Adrenal gland (tissue), 12 donors: ENCODE results near the gene CRACR2A. TPM values are rescaled to one million over a fixed set of nuclear protein-coding genes. Genes with fewer than 3 reads are reported as not detected.

Experiments
- DNase-seq, 7 donors: peaks; one replicate each; pipeline ENCODE4 v3.0.0-alpha.2; 2019 to 2020
- H3K27ac ChIP-seq, 5 donors: fragments of 200-600 bp; sonication (generic) in 4 of 5; 1 replicate in 3 of 5; 2 replicates in 2 of 5; pipeline versions ENCODE4 v1.5.1 to v1.8.0; 2016 to 2020; ENCODE audit warnings: mild to moderate bottlenecking in 1 of 5
- H3K27me3 ChIP-seq: fragments of 200-600 bp; 2 replicates; pipeline ENCODE4 v1.8.0; 2021
- H3K36me3 ChIP-seq, 2 donors: fragments of 200-600 bp; replicated peaks in 1 of 2; 1 replicate in 1 of 2; 2 replicates in 1 of 2; pipeline versions ENCODE4 v1.5.1 to v1.8.0; 2018 to 2022
- H3K4me1 ChIP-seq, 2 donors: fragments of 200-600 bp; replicated peaks in 1 of 2; 1 replicate in 1 of 2; 2 replicates in 1 of 2; pipeline versions ENCODE4 v1.5.1 to v1.8.0; 2018 to 2021
- H3K4me3 ChIP-seq, 4 donors: fragments of 200-600 bp; sonication (generic) in 3 of 4; one replicate each; pipeline ENCODE4 v1.5.1; 2016 to 2018
- H3K9me3 ChIP-seq, 3 donors: fragments of 200-600 bp; sonication (generic) in 1 of 3; replicated peaks in 1 of 3; 1 replicate in 2 of 3; 2 replicates in 1 of 3; pipeline versions ENCODE4 v1.5.1 to v1.8.0; 2016 to 2021
- POLR2A ChIP-seq, 2 donors: fragments of 450-650 bp; IDR thresholded peaks; one replicate each; pipeline ENCODE4 v1.6.1; 2017; ENCODE audit warnings: antibody characterized with exemption in 2 of 2, mild to moderate bottlenecking in 2 of 2, moderate library complexity in 1 of 2
- WGBS, 4 donors: extraction: QIAGEN DNeasy Blood & Tissue Kit in 2 of 4; methylation state at CpG; one replicate each; pipeline versions ENCODE4 v1.1.5 to v1.1.7; 2013 to 2017; 5-methylcytosine and 5-hydroxymethylcytosine counted together
- intact Hi-C, 2 donors: fragments of 100-400 bp; cut with DNase I; formaldehyde crosslinking; loops; one replicate each; pipeline versions ENCODE4 v1.14.1 to v1.15.0; 2022 to 2023
- polyA plus RNA-seq, 3 donors: library from polyadenylated mRNA; stranded (reverse); fragments of 200-250 nt in 2 of 3; fragments of 350-450 nt in 1 of 3; fragmentation: Illumina TruSeq in 1 of 3; extraction: RNeasy Lipid Tissue Mini Kit (QIAGEN cat#74804) in 1 of 3; gene quantifications; one replicate each; pipeline ENCODE4 v1.2.3, GENCODE V29; 2013 to 2014
- total RNA-seq, 9 donors: library from RNA; depleted of rRNA in 4 of 9; stranded (reverse); fragments of >200 nt in 4 of 9; fragments of 120-200 nt in 1 of 9; fragmentation: NEBNext Ultra II Directional in 1 of 9; extraction: Animal tissue kit (Norgen Biotek cat#: 25700) in 1 of 9; gene quantifications; one replicate each; pipeline versions ENCODE4 v1.1.0 to v1.2.4, GENCODE V29; 2013 to 2023
- TF ChIP-seq, protein P1 (sequence below), 6 experiments: fragments of 450-650 bp in 4 of 6; fragments of 200-600 bp in 2 of 6; sonication (generic) in 1 of 6; IDR thresholded peaks; 1 replicate in 5 of 6; 2 replicates in 1 of 6; pipeline versions ENCODE4 v1.5.1 to v1.8.0; 2016 to 2021; ENCODE audit warnings: antibody characterized with exemption in 6 of 6, mild to moderate bottlenecking in 2 of 6, moderate library complexity in 1 of 6
- donor health status: healthy with polysubstance abuse.
- donor health status: Bipolar disorder and iron deficiency.
- donor health status: DM: yes; HTN: yes; CAD: no.
- donor health status: DM: no; HTN: no; CAD: no.
- donor health status: DM: no; HTN: no; CAD: no.
- donor health status: DM: yes; HTN: yes; CAD: no.

Gene CRACR2A
- total and polyA plus RNA-seq, 12 donors: 0.50 to 3.5 (median 2.0) TPM

- TF ChIP-seq POLR2A (IDR thresholded peaks at IDR 0.05): no peak
- TF ChIP-seq, protein P1, sequence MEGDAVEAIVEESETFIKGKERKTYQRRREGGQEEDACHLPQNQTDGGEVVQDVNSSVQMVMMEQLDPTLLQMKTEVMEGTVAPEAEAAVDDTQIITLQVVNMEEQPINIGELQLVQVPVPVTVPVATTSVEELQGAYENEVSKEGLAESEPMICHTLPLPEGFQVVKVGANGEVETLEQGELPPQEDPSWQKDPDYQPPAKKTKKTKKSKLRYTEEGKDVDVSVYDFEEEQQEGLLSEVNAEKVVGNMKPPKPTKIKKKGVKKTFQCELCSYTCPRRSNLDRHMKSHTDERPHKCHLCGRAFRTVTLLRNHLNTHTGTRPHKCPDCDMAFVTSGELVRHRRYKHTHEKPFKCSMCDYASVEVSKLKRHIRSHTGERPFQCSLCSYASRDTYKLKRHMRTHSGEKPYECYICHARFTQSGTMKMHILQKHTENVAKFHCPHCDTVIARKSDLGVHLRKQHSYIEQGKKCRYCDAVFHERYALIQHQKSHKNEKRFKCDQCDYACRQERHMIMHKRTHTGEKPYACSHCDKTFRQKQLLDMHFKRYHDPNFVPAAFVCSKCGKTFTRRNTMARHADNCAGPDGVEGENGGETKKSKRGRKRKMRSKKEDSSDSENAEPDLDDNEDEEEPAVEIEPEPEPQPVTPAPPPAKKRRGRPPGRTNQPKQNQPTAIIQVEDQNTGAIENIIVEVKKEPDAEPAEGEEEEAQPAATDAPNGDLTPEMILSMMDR (IDR thresholded peaks at IDR 0.05): no peak
- DNase-seq: no peak
- 86 to 95% (median 92%) methylated on average over 5 of the region's 5 CpGs for whole genome bisulfite sequencing, 4 donors
These were observed 137.0 kb downstream of the CRACR2A start for GRCh38 chr12:3615862-3616261.

DNA sequence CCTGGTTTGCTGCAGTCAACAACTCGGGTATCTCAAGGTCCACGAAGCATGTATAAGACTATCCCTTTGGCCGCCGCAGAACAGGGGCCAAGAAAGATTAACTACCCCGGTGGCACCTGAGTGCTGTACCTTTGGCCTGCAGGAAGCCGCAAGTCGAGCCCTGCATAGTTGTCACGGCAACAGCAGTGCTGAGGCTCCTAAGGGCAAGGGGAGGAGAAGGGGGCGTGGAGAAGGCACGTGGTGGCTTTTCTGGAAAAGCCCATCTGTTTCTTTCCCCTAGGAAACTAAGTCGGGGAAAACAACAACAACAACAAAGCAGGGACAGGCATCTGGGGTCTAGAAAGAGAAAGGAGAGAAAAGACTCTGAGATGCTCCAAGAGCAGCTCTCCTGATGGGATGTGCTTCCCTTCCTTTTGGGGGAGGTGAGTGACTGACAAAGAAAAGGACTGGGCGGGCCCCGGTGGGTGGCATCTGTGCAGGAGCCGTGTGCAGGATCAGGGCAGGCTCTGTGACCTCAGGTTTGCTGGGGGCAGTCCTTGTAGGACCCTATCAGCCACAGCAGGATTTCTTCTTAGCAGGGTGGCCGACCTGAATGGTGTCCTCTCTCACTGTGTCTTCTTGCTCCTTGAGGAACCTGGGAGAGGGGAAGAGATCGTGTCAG is 138.0 kb downstream of the CRACR2A start:
- no peak overlapping the region for H3K4me3 ChIP-seq
- intact Hi-C loops: no loop called here
- H3K4me1 ChIP-seq: no peaks in the 10 kb centered on the region
- no peak for DNase-seq
- no peaks in the 10 kb centered on the region for H3K9me3 ChIP-seq
- H3K27me3 ChIP-seq: no peaks in the 10 kb centered on the region
- TF ChIP-seq, protein P1 (IDR thresholded peaks at IDR 0.05): no peak
- no peak for TF ChIP-seq POLR2A (IDR thresholded peaks at IDR 0.05)
- 72 to 81% (median 76%) methylated on average over 16 of the region's 16 CpGs for WGBS, 4 donors
- H3K36me3 ChIP-seq: no peaks in the 10 kb centered on the region
- H3K27ac ChIP-seq: no peak overlapping the region

More at GRCh38 chr12:3615862-3616261, 137.0 kb downstream of the CRACR2A start:
- intact Hi-C loops: no loop called here
- no peak overlapping the region for H3K27ac ChIP-seq
- no peaks in the 10 kb centered on the region for H3K27me3 ChIP-seq
- H3K4me1 ChIP-seq: no peaks in the 10 kb centered on the region
- no peaks in the 10 kb centered on the region for H3K9me3 ChIP-seq
- no peaks in the 10 kb centered on the region for H3K36me3 ChIP-seq
- no peak overlapping the region for H3K4me3 ChIP-seq

GRCh38 chr12:3613641-3614395 is 139.1 kb downstream of the CRACR2A start:
- no peak for DNase-seq
- Histone ChIP-seq H3K9me3 (no peaks in the 10 kb centered on the region), H3K36me3 (no peaks in the 10 kb centered on the region), H3K4me1 (no peaks in the 10 kb centered on the region), H3K27ac (no peak overlapping the region), H3K4me3 (no peak overlapping the region), H3K27me3 (no peaks in the 10 kb centered on the region)
- intact Hi-C loops: no loop called here
- 87 to 93% (median 91%) methylated on average over 11 to 13 of the region's 13 CpGs for WGBS, 4 donors
- TF ChIP-seq POLR2A (IDR thresholded peaks at IDR 0.05): no peak
- TF ChIP-seq, protein P1 (IDR thresholded peaks at IDR 0.05): no peak

GRCh38 chr12:3611860-3612703 is 140.8 kb downstream of the CRACR2A start:
- intact Hi-C loops: no loop called here

More at GRCh38 chr12:3611860-3612703, 140.8 kb downstream of the CRACR2A start:
- no peak for DNase-seq
- no peak for TF ChIP-seq POLR2A (IDR thresholded peaks at IDR 0.05)
- TF ChIP-seq, protein P1 (IDR thresholded peaks at IDR 0.05): no peak
- Histone ChIP-seq H3K27me3 (no peaks in the 10 kb centered on the region), H3K4me1 (no peaks in the 10 kb centered on the region), H3K9me3 (no peaks in the 10 kb centered on the region), H3K27ac (no peak overlapping the region), H3K36me3 (no peaks in the 10 kb centered on the region), H3K4me3 (no peak overlapping the region)
- WGBS, 4 donors: 75 to 80% (median 78%) methylated on average over 8 of the region's 8 CpGs
